Measurements from ENCODE around the gene ASIC2.
"Not testable (repeated sequence)": the region's sequence is repeated elsewhere in the genome, so short reads cannot be mapped to it uniquely, and the experiment has no call there.

ASIC2 gene

DNA sequence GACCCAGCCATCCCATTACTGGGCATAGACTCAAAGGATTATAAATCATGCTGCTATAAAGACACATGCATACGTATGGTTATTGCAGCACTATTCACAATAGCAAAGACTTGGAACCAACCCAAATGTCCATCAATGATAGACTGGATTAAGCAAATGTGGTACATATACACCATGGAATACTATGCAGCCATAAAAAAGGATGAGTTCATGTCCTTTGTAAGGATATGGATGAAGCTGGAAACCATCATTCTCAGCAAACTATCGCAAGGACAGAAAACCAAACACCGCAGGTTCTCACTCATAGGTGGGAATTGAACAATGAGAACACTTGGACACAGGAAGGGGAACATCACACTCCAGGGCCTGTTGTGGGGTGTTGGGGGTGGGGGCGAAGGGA, 323.9 kb downstream of the ASIC2 start:
- DNase-seq = not testable (repeated sequence)

DNA sequence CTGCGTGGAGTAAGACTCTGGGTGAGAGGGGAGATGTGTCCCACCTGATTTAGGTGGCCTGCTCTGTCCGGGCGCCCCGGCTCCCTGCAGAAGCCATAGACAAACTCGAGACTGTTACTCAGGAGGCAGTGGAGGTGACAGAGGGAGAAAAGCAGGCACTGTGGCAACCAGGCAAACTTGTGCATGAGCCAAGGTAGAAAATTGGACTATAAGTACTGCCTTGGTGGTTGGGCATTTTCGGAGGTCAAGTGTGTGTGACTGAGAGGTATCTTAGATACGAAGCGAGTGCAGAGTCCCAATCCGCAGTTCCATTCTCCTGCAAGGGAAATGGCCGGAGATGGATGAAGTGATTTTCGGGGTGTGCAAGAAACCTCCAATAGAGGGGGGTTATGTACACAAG, 328.6 kb downstream of the ASIC2 start:
- no peak for DNase-seq
